Stimulated activated CD4-positive, alpha-beta T cell treated with anti-CD3 and anti-CD28 coated beads, Interleukin-2, amount 100 ng/mL, for 48 hours (primary cell): ENCODE measurements around the gene CHAF1A.

ENCODE experiments used
- DNase-seq, 2 donors: peaks; one replicate each; pipeline ENCODE4 v3.0.0-alpha.2; 2020

Gene CHAF1A

GRCh38 chr19:4413588-4413987 is 11.1 kb downstream of the CHAF1A start:
- DNase-seq = no peak

GRCh38 chr19:4414144-4414799 is 11.8 kb downstream of the CHAF1A start:
- DNase-seq = no peak

GRCh38 chr19:4414800-4415321 is 12.4 kb downstream of the CHAF1A start:
- no peak for DNase-seq

- DNase-seq = no peak
These were observed 12.9 kb downstream of the CHAF1A start for GRCh38 chr19:4415352-4415751.

- no peak for DNase-seq
These were observed 13.8 kb downstream of the CHAF1A start for GRCh38 chr19:4416268-4416667.

GRCh38 chr19:4423416-4424126 is 21.1 kb downstream of the CHAF1A start:
- no peak for DNase-seq

- no peak for DNase-seq
These were observed 23.1 kb downstream of the CHAF1A start for GRCh38 chr19:4425537-4425936.

- no peak for DNase-seq
These were observed 26.0 kb downstream of the CHAF1A start for GRCh38 chr19:4428326-4428975.

- no peak for DNase-seq
These were observed 26.8 kb downstream of the CHAF1A start for GRCh38 chr19:4429256-4429655.

GRCh38 chr19:4429771-4430171 is 27.3 kb downstream of the CHAF1A start:
- DNase-seq = no peak

- DNase-seq = no peak
These were observed 28.3 kb downstream of the CHAF1A start for GRCh38 chr19:4430760-4431159.

GRCh38 chr19:4431296-4431695 is 28.9 kb downstream of the CHAF1A start:
- DNase-seq = no peak

GRCh38 chr19:4431808-4432674 is 29.6 kb downstream of the CHAF1A start:
- no peak for DNase-seq

- no peak for DNase-seq
These were observed 30.6 kb downstream of the CHAF1A start for GRCh38 chr19:4432918-4433506.

- DNase-seq = no peak
These were observed 32.0 kb downstream of the CHAF1A start for GRCh38 chr19:4434391-4434790.

- no peak for DNase-seq
These were observed 33.8 kb downstream of the CHAF1A start for GRCh38 chr19:4436231-4436630.

GRCh38 chr19:4437103-4437502 is 34.7 kb downstream of the CHAF1A start:
- no peak for DNase-seq

- DNase-seq = no peak
These were observed 36.8 kb downstream of the CHAF1A start for GRCh38 chr19:4439243-4439642.

GRCh38 chr19:4441994-4442818 is 39.8 kb downstream of the CHAF1A start:
- no peak for DNase-seq

GRCh38 chr19:4442819-4443146 is 40.3 kb downstream of the CHAF1A start:
- DNase-seq = no peak

GRCh38 chr19:4443188-4443587 is 40.7 kb downstream of the CHAF1A start:
- DNase-seq = no peak
